Astrocyte (in vitro differentiated cells and primary cell): ENCODE data around the gene SIRPB1. TPM values are rescaled to one million over a fixed set of nuclear protein-coding genes. Genes with fewer than 3 reads are reported as not detected.

Experiments used
- DNase-seq: peaks from one replicate; pipeline ENCODE4 v3.0.0-alpha.2; 2010; ENCODE audit warnings: low read depth
- FAIRE-seq: peaks from 2 replicates; lab custom pipeline; 2011; peaks lifted over from hg19 to GRCh38; lab: Jason Lieb, UNC
- H2AFZ ChIP-seq: 2 replicates; pipeline ENCODE4 v1.6.0; 2012; ENCODE audit warnings: low read depth, low read length, inconsistent platforms
- H3K27ac ChIP-seq: 2 replicates; pipeline ENCODE4 v1.5.1; 2011; ENCODE audit warnings: low read depth, low read length, inconsistent platforms
- H3K27me3 ChIP-seq: 2 replicates; pipeline ENCODE4 v1.6.0; 2011; ENCODE audit warnings: low read length, inconsistent platforms; ENCODE audit not compliant: insufficient read depth
- H3K36me3 ChIP-seq: 2 replicates; pipeline ENCODE4 v1.5.1; 2011; ENCODE audit warnings: low read length, inconsistent platforms; ENCODE audit not compliant: insufficient read depth
- H3K4me1 ChIP-seq: 2 replicates; pipeline ENCODE4 v1.5.1; 2011; ENCODE audit warnings: low read length, inconsistent platforms; ENCODE audit not compliant: insufficient read depth
- H3K4me2 ChIP-seq: 2 replicates; pipeline ENCODE4 v1.6.0; 2012; ENCODE audit warnings: low read length, inconsistent platforms
- H3K4me3 ChIP-seq: 2 replicates; pipeline ENCODE4 v1.5.1; 2011; ENCODE audit warnings: low read depth, mild to moderate bottlenecking, low read length, inconsistent platforms; ENCODE audit not compliant: insufficient read depth
- H3K79me2 ChIP-seq: 2 replicates; pipeline ENCODE4 v1.6.0; 2012; ENCODE audit warnings: mild to moderate bottlenecking, low read length, inconsistent platforms; ENCODE audit not compliant: insufficient read depth
- H3K9ac ChIP-seq: 2 replicates; pipeline ENCODE4 v1.6.0; 2012; ENCODE audit warnings: mild to moderate bottlenecking, low read length, inconsistent platforms
- H3K9me3 ChIP-seq: 2 replicates; pipeline ENCODE4 v1.5.1; 2012; ENCODE audit warnings: low read depth, mild to moderate bottlenecking, low read length, inconsistent platforms; ENCODE audit not compliant: insufficient read depth
- H4K20me1 ChIP-seq: 2 replicates; pipeline ENCODE4 v1.6.0; 2012; ENCODE audit warnings: low read length, inconsistent platforms; ENCODE audit not compliant: insufficient read depth
- H3K27ac Mint-ChIP-seq: one replicate; pipeline ENCODE4 v1.8.0; 2021; ENCODE audit warnings: mild to moderate bottlenecking, mixed read lengths; ENCODE audit not compliant: unreplicated experiment
- H3K27me3 Mint-ChIP-seq: one replicate; pipeline ENCODE4 v1.8.0; 2021; ENCODE audit warnings: low read depth, mixed read lengths; ENCODE audit not compliant: unreplicated experiment
- H3K36me3 Mint-ChIP-seq: one replicate; pipeline ENCODE4 v1.8.0; 2021; ENCODE audit warnings: low read depth, mixed read lengths; ENCODE audit not compliant: unreplicated experiment
- H3K4me1 Mint-ChIP-seq: one replicate; pipeline ENCODE4 v1.8.0; 2021; ENCODE audit warnings: low read depth, mixed read lengths; ENCODE audit not compliant: unreplicated experiment
- H3K4me3 Mint-ChIP-seq: one replicate; pipeline ENCODE4 v1.8.0; 2021; ENCODE audit warnings: mild to moderate bottlenecking, moderate library complexity, mixed read lengths; ENCODE audit not compliant: unreplicated experiment
- H3K9me3 Mint-ChIP-seq: one replicate; pipeline ENCODE4 v1.8.0; 2021; ENCODE audit warnings: mild to moderate bottlenecking, mixed read lengths; ENCODE audit not compliant: unreplicated experiment
- EZH2 ChIP-seq: IDR thresholded peaks from 2 replicates; pipeline ENCODE4 v1.6.1; 2012; ENCODE audit warnings: mild to moderate bottlenecking, low read length, inconsistent platforms; ENCODE audit not compliant: insufficient read depth
- total RNA-seq: library from RNA; stranded (reverse); gene quantifications from 2 replicates; pipeline ENCODE4 v1.2.1, GENCODE V29; 2021
- TF ChIP-seq, protein P1 (sequence below): IDR thresholded peaks from 2 replicates; pipeline ENCODE4 v1.5.1; 2011; ENCODE audit warnings: low read depth, mild to moderate bottlenecking, inconsistent platforms, low read length, moderate library complexity; ENCODE audit not compliant: insufficient read depth

The SIRPB1 gene
- total RNA-seq, 1 donor from 2014 or later = not detected

DNA sequence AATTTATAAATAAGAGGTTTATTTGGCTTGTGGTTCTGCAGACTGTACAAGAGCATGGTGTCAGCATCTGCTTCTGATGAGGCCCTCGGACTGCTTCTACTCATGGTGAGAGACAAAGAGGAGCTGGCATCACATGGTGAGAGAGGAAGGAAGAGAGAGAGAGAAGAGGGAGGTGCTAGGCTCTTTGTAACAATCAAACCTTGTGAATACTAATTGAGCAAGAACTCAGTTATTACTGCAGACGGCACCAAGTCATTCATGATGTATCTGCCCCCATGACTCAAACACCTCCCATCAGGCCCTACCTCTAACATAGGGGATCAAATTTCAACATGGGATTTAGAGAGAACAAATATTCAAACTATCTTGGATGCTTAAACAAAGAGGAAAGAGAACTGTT is 44.1 kb upstream of the SIRPB1 start:
- FAIRE-seq = no peak
- Mint-ChIP-seq H3K9me3 (peaks cover 4% of the 10 kb centered on the region), H3K36me3 (no peaks in the 10 kb centered on the region)

DNA sequence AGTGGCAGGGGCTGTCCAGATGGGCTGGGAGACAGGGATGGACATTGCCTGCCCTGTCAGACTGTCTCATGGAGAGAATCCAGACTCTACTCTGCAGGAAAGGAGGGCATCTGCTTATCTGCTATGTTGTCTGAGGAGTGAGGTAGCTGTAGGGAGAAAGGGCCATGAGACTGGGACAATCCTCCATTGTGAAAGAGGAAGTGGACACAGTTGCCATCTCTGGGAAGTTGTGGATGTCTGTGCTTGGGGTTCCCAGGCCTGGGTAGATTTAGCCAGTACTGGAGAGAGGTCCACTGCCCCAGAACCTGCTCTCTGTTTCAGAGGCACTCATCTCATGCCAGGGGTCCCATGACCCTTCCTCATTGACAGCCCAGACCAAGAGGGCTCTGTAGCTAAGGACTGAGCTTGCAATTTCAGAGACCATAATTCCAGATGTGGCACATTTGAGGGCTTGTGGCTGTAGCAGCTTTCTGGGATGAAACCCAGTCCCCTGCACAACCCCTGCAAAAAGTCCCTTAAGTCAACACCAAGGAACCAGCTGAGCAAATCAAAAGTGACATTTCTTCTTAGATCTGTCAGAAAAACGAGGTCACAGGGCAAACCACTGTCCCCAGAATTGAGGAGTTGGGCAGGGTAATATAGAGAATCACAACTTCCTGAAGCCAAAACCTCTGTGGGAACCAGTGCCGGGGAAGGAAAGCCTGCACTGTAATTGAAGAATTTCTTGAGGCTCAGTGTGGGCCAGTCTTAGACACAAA is 41.9 kb upstream of the SIRPB1 start:
- peaks cover 2% of the 10 kb centered on the region for H3K27me3 Mint-ChIP-seq
- no peak for FAIRE-seq
- no peak overlapping the region for H3K4me3 Mint-ChIP-seq

More for the DNA sequence above, 44.1 kb upstream of the SIRPB1 start:
- Histone ChIP-seq H3K27me3 (no peaks in the 10 kb centered on the region), H3K4me1 (no peaks in the 10 kb centered on the region), H3K79me2 (no peaks in the 10 kb centered on the region), H3K36me3 (no peaks in the 10 kb centered on the region), H3K9ac (no peak overlapping the region), H3K4me2 (no peak overlapping the region), H2AFZ (no peak overlapping the region), H4K20me1 (no peaks in the 10 kb centered on the region), H3K27ac (no peak overlapping the region), H3K9me3 (no peaks in the 10 kb centered on the region), H3K4me3 (no peak overlapping the region)
- TF ChIP-seq EZH2 = no peak
- TF ChIP-seq, protein P1, sequence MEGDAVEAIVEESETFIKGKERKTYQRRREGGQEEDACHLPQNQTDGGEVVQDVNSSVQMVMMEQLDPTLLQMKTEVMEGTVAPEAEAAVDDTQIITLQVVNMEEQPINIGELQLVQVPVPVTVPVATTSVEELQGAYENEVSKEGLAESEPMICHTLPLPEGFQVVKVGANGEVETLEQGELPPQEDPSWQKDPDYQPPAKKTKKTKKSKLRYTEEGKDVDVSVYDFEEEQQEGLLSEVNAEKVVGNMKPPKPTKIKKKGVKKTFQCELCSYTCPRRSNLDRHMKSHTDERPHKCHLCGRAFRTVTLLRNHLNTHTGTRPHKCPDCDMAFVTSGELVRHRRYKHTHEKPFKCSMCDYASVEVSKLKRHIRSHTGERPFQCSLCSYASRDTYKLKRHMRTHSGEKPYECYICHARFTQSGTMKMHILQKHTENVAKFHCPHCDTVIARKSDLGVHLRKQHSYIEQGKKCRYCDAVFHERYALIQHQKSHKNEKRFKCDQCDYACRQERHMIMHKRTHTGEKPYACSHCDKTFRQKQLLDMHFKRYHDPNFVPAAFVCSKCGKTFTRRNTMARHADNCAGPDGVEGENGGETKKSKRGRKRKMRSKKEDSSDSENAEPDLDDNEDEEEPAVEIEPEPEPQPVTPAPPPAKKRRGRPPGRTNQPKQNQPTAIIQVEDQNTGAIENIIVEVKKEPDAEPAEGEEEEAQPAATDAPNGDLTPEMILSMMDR = no peak
- H3K4me3 Mint-ChIP-seq = no peak overlapping the region
- peak; percentile 16 for DNase-seq
- peaks cover 6% of the 10 kb centered on the region for H3K4me1 Mint-ChIP-seq
- peaks cover 2% of the 10 kb centered on the region for H3K27me3 Mint-ChIP-seq
- H3K27ac Mint-ChIP-seq = no peak overlapping the region

More for the DNA sequence above, 41.9 kb upstream of the SIRPB1 start:
- peaks cover 6% of the 10 kb centered on the region for H3K4me1 Mint-ChIP-seq
- H3K4me1 ChIP-seq = no peaks in the 10 kb centered on the region
- H3K9ac ChIP-seq = no peak overlapping the region
- no peak overlapping the region for H3K27ac ChIP-seq
- H2AFZ ChIP-seq = no peak overlapping the region
- H3K9me3 Mint-ChIP-seq = peaks cover 4% of the 10 kb centered on the region
- H3K9me3 ChIP-seq = no peaks in the 10 kb centered on the region
- DNase-seq = no peak
- TF ChIP-seq, protein P1 = no peak
- TF ChIP-seq EZH2 = no peak
- no peak overlapping the region for H3K27ac Mint-ChIP-seq
- no peaks in the 10 kb centered on the region for H3K79me2 ChIP-seq
- H4K20me1 ChIP-seq = no peaks in the 10 kb centered on the region
- H3K27me3 ChIP-seq = peaks cover 4% of the 10 kb centered on the region
- H3K36me3 ChIP-seq = no peaks in the 10 kb centered on the region
- no peaks in the 10 kb centered on the region for H3K36me3 Mint-ChIP-seq
- H3K4me2 ChIP-seq = no peak overlapping the region
- H3K4me3 ChIP-seq = no peak overlapping the region
